H1 (cell line): ENCODE results near the gene CHST12. TPM values are rescaled to one million over a fixed set of nuclear protein-coding genes. Genes with fewer than 3 reads are reported as not detected.

ENCODE experiments used
- JUND ChIP-seq: IDR thresholded peaks from 2 replicates; pipeline ENCODE4 v1.6.1; 2011; ENCODE audit warnings: mild to moderate bottlenecking, improper control_type of control experiment, low read length
- RFX5 ChIP-seq: IDR thresholded peaks from 2 replicates; pipeline ENCODE4 v1.6.1; 2011; ENCODE audit warnings: low read depth, low read length, improper control_type of control experiment, borderline replicate concordance
- RXRA ChIP-seq: IDR thresholded peaks from 2 replicates; pipeline ENCODE4 v1.6.1; 2011; ENCODE audit warnings: low read depth, mild to moderate bottlenecking, low read length, moderate library complexity; ENCODE audit not compliant: insufficient read depth
- SIN3A ChIP-seq, 2 experiments: IDR thresholded peaks in 1 of 2; conservative IDR thresholded peaks in 1 of 2; 2 replicates each; pipeline ENCODE4 v1.6.1; 2011 to 2012; ENCODE audit warnings: low read length in 2 of 2, improper control_type of control experiment in 1 of 2, low read depth in 1 of 2, mild to moderate bottlenecking in 1 of 2
- SP4 ChIP-seq: IDR thresholded peaks from 2 replicates; pipeline ENCODE4 v1.6.1; 2012; ENCODE audit warnings: low read length, inconsistent platforms
- TCF12 ChIP-seq: IDR thresholded peaks from 2 replicates; pipeline ENCODE4 v1.6.1; 2011; ENCODE audit warnings: low read depth, mild to moderate bottlenecking, low read length
- polyA plus RNA-seq, 7 experiments: library from polyadenylated mRNA; depleted of rRNA in 3 of 7; stranded (reverse) in 5 of 7; unstranded in 2 of 7; fragments of >200 nt in 5 of 7; fragments of 200-250 nt in 2 of 7; gene quantifications; 1 replicate in 5 of 7; 2 replicates in 1 of 7; 4 replicates in 1 of 7; pipeline versions ENCODE4 v1.2.1 to v1.2.3, GENCODE V29; 2011 to 2013; ENCODE audit warnings: missing spikeins in 2 of 7, mixed read lengths in 2 of 7
- total RNA-seq: library from RNA; stranded (reverse); fragmentation: NEBNext Ultra II Directional; extraction: Animal tissue kit (Norgen Biotek cat#: 25700); gene quantifications from 2 replicates; pipeline ENCODE4 v1.2.1, GENCODE V29; 2021

The CHST12 gene
- total and polyA plus RNA-seq, 2 of the 8 experiments (the other 6 are each of a cell fraction or from before 2014, with no cell fraction given) = 13.4 to 24.1 TPM

- TF ChIP-seq SIN3A (conservative IDR thresholded peaks at IDR 0.05 in 1 of 2, IDR thresholded peaks at IDR 0.05 in 1 of 2; ENCODE audit: low read depth in 1 of 2, low read length in 2 of 2) = no peak
- TF ChIP-seq SP4 = no peak
- TF ChIP-seq JUND = no peak
- TF ChIP-seq RFX5 = no peak
- no peak for TF ChIP-seq RXRA
- no peak for TF ChIP-seq TCF12
- TF ChIP-seq, all 59 proteins: peak for 0
Observed at GRCh38 chr7:2372724-2373123, 30.7 kb upstream of the CHST12 start (continued).
